ENCODE results near the gene INPP5A. TPM values are rescaled to one million over a fixed set of nuclear protein-coding genes. Genes with fewer than 3 reads are reported as not detected.
"Not testable (repeated sequence)": the region's sequence is repeated elsewhere in the genome, so short reads cannot be mapped to it uniquely, and the experiment has no call there.

Gene INPP5A
- total RNA-seq, 1 donor from 2014 or later, result 14.2 TPM

GRCh38 chr10:132550366-132551092 is 12.9 kb downstream of the INPP5A start:
- H3F3A ChIP-seq (ENCODE audit: low read depth), result no peaks in the 10 kb centered on the region
- H3K4me2 ChIP-seq, result no peak overlapping the region
- H3K4me1 ChIP-seq, result no peaks in the 10 kb centered on the region
- H3K27ac ChIP-seq, result no peak overlapping the region
- H2AFZ ChIP-seq (replicated peaks), result no peak overlapping the region
- peaks cover 2% of the 10 kb centered on the region for H3K4me1 Mint-ChIP-seq
- H4K20me1 ChIP-seq (ENCODE audit: low read depth), result peaks cover 41% of the 10 kb centered on the region
- no peak for TF ChIP-seq EZH2 (IDR thresholded peaks at IDR 0.05)
- TF ChIP-seq EZH2phosphoT487 (IDR thresholded peaks at IDR 0.05), result no peak
- no peak for TF ChIP-seq CTCF (IDR thresholded peaks at IDR 0.05)
- H3K9me3 ChIP-seq (ENCODE audit: low read depth), result no peaks in the 10 kb centered on the region
- no peaks in the 10 kb centered on the region for H3K27me3 ChIP-seq
- no peak overlapping the region for H3K9ac ChIP-seq
- H3K27ac Mint-ChIP-seq, result no peak overlapping the region
- no peak overlapping the region for H3K4me3 ChIP-seq
- DNase-seq (ENCODE audit: low spot score), result no peak
- peaks cover 19% of the 10 kb centered on the region for H3K79me2 ChIP-seq (ENCODE audit: low read depth)
- no peaks in the 10 kb centered on the region for H3K9me3 Mint-ChIP-seq
- H3K27me3 Mint-ChIP-seq (ENCODE audit: insufficient read depth, low read depth), result peaks cover 5% of the 10 kb centered on the region
- H3K4me3 Mint-ChIP-seq, result no peak overlapping the region
- H3K36me3 Mint-ChIP-seq, result no peaks in the 10 kb centered on the region
- H3K36me3 ChIP-seq, result no peaks in the 10 kb centered on the region

GRCh38 chr10:132551093-132551807 is 13.7 kb downstream of the INPP5A start:
- H4K20me1 ChIP-seq (ENCODE audit: low read depth), result peaks cover 45% of the 10 kb centered on the region

GRCh38 chr10:132551808-132552130 is 14.2 kb downstream of the INPP5A start:
- H4K20me1 ChIP-seq (ENCODE audit: low read depth), result peaks cover 45% of the 10 kb centered on the region
- H3K4me3 ChIP-seq, result no peak overlapping the region
- Mint-ChIP-seq H3K27ac (no peak overlapping the region), H3K4me1 (peaks cover 4% of the 10 kb centered on the region), H3K36me3 (peaks cover 2% of the 10 kb centered on the region), H3K4me3 (no peak overlapping the region), H3K27me3 (ENCODE audit: insufficient read depth, low read depth) (peaks cover 4% of the 10 kb centered on the region), H3K9me3 (no peaks in the 10 kb centered on the region)
- H3K4me1 ChIP-seq, result no peaks in the 10 kb centered on the region
- no peak overlapping the region for H2AFZ ChIP-seq (replicated peaks)
- no peaks in the 10 kb centered on the region for H3F3A ChIP-seq (ENCODE audit: low read depth)
- no peaks in the 10 kb centered on the region for H3K27me3 ChIP-seq
- no peak overlapping the region for H3K4me2 ChIP-seq
- no peaks in the 10 kb centered on the region for H3K36me3 ChIP-seq
- no peak for TF ChIP-seq EZH2phosphoT487 (IDR thresholded peaks at IDR 0.05)
- no peak for TF ChIP-seq CTCF (IDR thresholded peaks at IDR 0.05)
- no peak for TF ChIP-seq EZH2 (IDR thresholded peaks at IDR 0.05)
- H3K9me3 ChIP-seq (ENCODE audit: low read depth), result no peaks in the 10 kb centered on the region
- H3K79me2 ChIP-seq (ENCODE audit: low read depth), result peaks cover 14% of the 10 kb centered on the region
- DNase-seq (ENCODE audit: low spot score), result no peak
- H3K27ac ChIP-seq, result no peak overlapping the region
- no peak overlapping the region for H3K9ac ChIP-seq

More at GRCh38 chr10:132551093-132551807, 13.7 kb downstream of the INPP5A start:
- H3K79me2 ChIP-seq (ENCODE audit: low read depth), result peaks cover 14% of the 10 kb centered on the region
- H3K4me3 Mint-ChIP-seq, result no peak overlapping the region
- H3K27ac ChIP-seq, result no peak overlapping the region
- H3K36me3 Mint-ChIP-seq, result peaks cover under 1% of the 10 kb centered on the region
- TF ChIP-seq EZH2 (IDR thresholded peaks at IDR 0.05), result no peak
- no peak for TF ChIP-seq EZH2phosphoT487 (IDR thresholded peaks at IDR 0.05)
- TF ChIP-seq CTCF (IDR thresholded peaks at IDR 0.05), result no peak
- no peak overlapping the region for H3K4me2 ChIP-seq
- peaks cover 5% of the 10 kb centered on the region for H3K27me3 Mint-ChIP-seq (ENCODE audit: insufficient read depth, low read depth)
- H3K9me3 ChIP-seq (ENCODE audit: low read depth), result no peaks in the 10 kb centered on the region
- H3K9ac ChIP-seq, result no peak overlapping the region
- no peak for DNase-seq (ENCODE audit: low spot score)
- peaks cover 2% of the 10 kb centered on the region for H3K4me1 Mint-ChIP-seq
- H3K27me3 ChIP-seq, result no peaks in the 10 kb centered on the region
- no peak overlapping the region for H2AFZ ChIP-seq (replicated peaks)
- H3K27ac Mint-ChIP-seq, result no peak overlapping the region
- no peaks in the 10 kb centered on the region for H3F3A ChIP-seq (ENCODE audit: low read depth)
- no peaks in the 10 kb centered on the region for H3K4me1 ChIP-seq
- no peaks in the 10 kb centered on the region for H3K9me3 Mint-ChIP-seq
- no peaks in the 10 kb centered on the region for H3K36me3 ChIP-seq
- no peak overlapping the region for H3K4me3 ChIP-seq

GRCh38 chr10:132552635-132553034 is 15.0 kb downstream of the INPP5A start:
- H3K27me3 ChIP-seq; H3K9me3 ChIP-seq (ENCODE audit: low read depth); H3K9ac ChIP-seq; H3K36me3 ChIP-seq; H3K4me2 ChIP-seq; H3K4me1 Mint-ChIP-seq; H3K4me3 Mint-ChIP-seq; H3K36me3 Mint-ChIP-seq; H3K4me1 ChIP-seq; DNase-seq (ENCODE audit: low spot score); H3K27me3 Mint-ChIP-seq (ENCODE audit: insufficient read depth, low read depth); H2AFZ ChIP-seq (replicated peaks); H3K27ac Mint-ChIP-seq; H3F3A ChIP-seq (ENCODE audit: low read depth); H3K4me3 ChIP-seq; H3K27ac ChIP-seq; H3K9me3 Mint-ChIP-seq: not testable (repeated sequence)
- H4K20me1 ChIP-seq (ENCODE audit: low read depth), result peaks cover 37% of the 10 kb centered on the region
- H3K79me2 ChIP-seq (ENCODE audit: low read depth), result peaks cover 14% of the 10 kb centered on the region

GRCh38 chr10:132553568-132553967 is 16.0 kb downstream of the INPP5A start:
- not testable (repeated sequence) for H3K4me1 ChIP-seq; H3K4me3 ChIP-seq; H3K36me3 Mint-ChIP-seq; H3K9me3 ChIP-seq (ENCODE audit: low read depth); H2AFZ ChIP-seq (replicated peaks); H3K27ac ChIP-seq; H3K9ac ChIP-seq; H3K36me3 ChIP-seq; H3K27me3 ChIP-seq; DNase-seq (ENCODE audit: low spot score); H3K27ac Mint-ChIP-seq; H3K27me3 Mint-ChIP-seq (ENCODE audit: insufficient read depth, low read depth); H3K9me3 Mint-ChIP-seq; H3K4me2 ChIP-seq; H3K4me1 Mint-ChIP-seq; H3F3A ChIP-seq (ENCODE audit: low read depth); H3K4me3 Mint-ChIP-seq
- peaks cover 33% of the 10 kb centered on the region for H4K20me1 ChIP-seq (ENCODE audit: low read depth)
- H3K79me2 ChIP-seq (ENCODE audit: low read depth), result peaks cover 14% of the 10 kb centered on the region
